GM19099 (cell line): ENCODE data around the gene PKD1.

Source experiments
- POLR2A ChIP-seq: IDR thresholded peaks from 3 replicates; pipeline ENCODE4 v1.6.1; 2011; ENCODE audit warnings: low read depth; ENCODE audit not compliant: insufficient read length; ENCODE audit errors: extremely low read depth

The PKD1 gene

GRCh38 chr16:2159175-2159838 is 23.6 kb upstream of the PKD1 start:
- no peak for TF ChIP-seq POLR2A

DNA sequence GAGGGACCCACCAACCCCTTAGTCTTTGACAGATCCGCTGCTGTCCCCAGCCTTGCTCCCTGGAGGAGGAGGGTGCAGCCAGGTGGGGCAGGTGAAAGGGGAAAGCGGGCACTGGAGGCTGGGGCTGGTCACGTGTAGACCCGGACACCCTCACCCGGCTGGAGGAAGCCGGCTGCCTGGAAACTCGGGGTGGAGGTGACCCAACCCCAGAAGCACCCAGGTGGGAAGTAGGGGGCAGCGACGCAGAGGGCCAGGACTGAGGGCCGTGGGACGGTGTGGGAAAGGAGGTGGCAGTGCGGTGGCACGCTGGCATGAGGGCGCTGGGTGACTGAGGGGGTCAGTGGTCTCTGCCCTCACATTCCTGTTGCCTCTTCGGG is 22.6 kb upstream of the PKD1 start:
- no peak for TF ChIP-seq POLR2A

DNA sequence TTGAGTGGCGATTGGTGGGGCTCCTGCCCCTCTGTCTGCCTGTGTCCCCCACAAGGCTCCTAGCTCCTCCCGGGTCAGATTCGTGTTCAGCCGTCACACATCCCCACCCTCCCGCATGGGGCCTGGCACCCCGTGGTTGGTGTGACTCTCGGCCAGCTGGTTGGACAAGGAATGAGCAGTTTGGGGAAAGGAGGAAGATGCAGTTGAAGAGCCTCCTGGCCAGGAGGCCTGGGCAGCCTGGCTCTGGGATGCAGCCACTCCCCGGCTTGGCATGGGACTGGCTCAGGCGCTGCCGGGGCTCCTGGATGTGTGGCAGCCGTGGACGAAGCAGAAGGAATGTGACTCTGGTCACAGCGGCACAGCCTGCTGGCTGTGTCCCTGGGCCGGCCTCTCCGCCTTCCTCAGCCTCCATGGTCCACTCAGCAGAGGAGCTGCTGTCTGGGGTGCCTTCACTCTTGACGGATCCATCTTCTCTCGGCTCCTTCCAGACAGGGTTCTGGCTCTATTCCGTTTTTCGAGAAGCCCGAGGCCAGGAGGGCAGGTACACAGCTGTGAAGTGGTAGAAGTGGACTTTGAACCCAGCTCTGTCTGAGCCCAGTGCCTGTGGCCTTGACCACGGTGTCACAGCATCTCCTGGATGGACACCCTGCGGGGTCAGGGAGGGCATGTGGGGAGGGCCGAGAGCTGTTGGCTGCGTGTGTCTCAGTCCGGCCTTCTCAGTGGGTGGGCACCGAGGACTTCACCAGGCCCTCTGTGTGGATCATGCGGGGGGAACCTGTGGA is 22.0 kb upstream of the PKD1 start:
- no peak for TF ChIP-seq POLR2A

DNA sequence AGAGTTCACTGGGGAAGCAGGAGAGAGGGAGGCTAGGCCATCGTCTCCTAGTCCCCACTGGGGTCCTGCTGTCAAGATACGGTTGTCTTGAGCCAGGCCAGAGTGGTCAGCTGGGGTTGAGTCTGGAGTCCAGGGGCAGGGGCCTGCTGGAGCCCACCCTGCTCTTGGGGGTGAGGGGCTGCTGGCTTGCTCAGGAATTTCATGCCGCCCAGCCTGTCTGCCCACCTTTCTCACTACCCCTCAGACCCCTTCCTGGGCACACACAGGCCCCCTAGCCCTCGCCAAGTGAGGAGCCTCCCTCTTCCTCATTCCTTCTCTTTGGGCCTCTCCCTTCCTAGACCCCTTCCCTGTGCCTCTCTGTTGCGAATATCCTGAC is 21.1 kb upstream of the PKD1 start:
- TF ChIP-seq POLR2A: no peak

- TF ChIP-seq POLR2A: no peak
Measured at GRCh38 chr16:2155977-2156848, 20.5 kb upstream of the PKD1 start.

DNA sequence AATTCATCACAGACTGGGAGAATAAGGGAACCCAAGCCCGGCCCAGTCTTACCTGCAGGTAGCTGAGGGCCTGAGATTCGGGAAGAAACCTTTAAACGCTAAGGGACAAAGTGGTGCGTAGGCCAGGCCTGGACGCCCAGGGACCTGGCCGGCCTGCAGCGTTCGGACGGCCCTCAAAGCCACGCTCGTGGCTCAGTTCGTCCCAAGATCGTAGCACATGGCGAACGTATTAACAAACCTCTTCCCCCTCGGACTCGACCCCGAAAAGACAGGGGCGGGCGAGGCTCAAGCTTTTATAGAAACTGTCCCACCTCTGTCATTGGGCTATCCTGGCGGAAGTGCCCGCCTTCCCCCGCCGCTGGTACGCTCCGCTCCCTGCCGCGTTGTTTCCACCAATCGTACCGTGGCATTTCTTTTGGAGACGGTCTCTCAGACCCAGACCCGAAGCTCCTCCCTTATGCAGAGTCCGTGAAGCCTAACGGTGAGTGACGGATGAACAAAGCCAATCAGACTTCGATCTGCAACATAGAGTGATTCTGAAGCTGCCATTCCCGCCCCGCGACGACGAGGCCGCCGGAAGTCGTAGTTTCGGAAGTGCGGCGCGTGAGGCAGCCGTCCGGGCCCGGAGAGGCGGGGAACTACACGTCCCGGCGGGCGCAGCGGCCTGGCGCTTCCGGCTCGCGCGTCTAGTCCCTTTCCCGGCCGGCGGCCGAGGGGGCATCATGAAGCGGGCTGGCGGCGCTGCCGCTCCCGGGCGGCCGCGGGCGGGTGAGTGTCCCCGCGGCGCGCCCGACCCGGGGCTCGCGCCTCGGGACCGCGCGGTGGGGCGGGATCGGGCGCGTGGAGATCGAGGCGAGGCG is 19.6 kb upstream of the PKD1 start, which contains the start of gene TRAF7:
Gene TRAF7 (plus strand): TSS at position 692 of the 860 bp plus-strand sequence. CDS start 8,139 bp downstream, outside the sequence.
- TF ChIP-seq POLR2A: peak; percentile 100

DNA sequence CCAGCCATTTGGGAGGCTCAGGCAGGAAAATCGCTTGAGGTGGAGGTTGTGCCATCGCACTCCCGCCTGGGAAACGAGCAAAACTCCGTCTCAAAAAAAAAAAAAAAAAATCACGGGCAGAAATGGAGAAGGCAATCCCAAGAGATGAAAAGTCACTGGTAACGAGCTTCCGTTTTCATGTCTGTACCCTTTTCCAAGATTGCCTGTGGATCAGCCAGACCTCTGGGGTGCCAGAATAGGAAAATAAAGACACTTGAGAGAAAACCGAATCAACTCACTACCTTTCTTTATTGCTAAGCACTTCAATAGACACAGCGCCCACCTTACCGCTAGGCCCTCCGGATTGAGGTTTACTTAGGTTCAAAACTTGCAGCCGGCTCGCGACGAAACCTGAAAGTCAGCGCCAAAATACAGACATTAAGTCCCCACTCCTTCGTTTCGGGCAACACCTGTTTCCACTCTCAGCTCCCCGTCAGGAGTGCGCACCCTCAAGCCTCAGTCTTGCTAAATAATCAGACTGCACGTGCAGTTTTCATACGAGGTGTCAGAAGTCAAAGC is 18.9 kb upstream of the PKD1 start:
- TF ChIP-seq POLR2A: no peak

- TF ChIP-seq POLR2A: peak; percentile 63
Measured at GRCh38 chr16:2152695-2153506, 17.2 kb upstream of the PKD1 start.

DNA sequence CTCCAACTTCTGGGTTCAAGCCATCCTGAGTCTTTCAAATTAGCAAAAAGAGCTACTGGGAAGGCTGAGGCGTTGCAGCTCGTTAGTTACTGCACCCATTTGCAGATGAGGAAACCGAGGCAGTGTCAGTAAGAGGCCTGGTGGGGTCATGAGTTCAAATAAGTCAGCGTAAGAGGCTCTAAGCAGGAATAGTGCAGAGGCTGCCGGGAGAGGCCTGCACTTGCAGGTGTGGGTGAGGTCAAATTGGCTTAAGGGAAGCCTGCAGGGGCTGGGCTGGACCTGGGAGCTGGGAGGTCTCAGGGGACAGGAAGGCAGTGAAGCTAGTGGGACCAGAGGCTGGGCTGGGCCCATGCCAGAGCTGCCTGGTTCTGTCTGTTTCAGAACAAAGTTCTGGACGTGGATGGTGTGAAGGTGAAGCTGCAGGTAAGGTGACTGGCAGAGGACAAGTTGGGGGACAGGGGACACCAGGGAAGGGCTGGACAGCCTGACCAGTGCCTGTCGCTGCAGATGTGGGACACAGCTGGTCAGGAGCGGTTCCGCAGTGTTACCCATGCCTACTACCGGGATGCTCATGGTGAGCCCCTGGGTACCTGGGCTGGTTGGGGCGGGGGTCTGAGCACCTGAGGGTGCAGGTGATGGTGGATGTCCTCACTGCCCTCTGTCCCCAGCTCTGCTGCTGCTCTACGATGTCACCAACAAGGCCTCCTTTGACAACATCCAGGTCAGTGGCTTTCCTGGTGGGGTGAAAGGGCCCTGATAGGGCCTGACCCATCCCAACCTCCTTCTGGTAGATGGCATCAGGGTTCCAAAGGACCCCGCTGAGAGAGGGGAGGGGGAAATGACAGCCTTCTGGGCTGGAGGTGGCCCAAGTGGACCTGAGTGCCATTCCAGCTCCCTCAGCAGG is 15.7 kb upstream of the PKD1 start:
- peak; percentile 55 for TF ChIP-seq POLR2A

- TF ChIP-seq POLR2A: peak; percentile 30
Measured at GRCh38 chr16:2150418-2151187, 14.9 kb upstream of the PKD1 start.

DNA sequence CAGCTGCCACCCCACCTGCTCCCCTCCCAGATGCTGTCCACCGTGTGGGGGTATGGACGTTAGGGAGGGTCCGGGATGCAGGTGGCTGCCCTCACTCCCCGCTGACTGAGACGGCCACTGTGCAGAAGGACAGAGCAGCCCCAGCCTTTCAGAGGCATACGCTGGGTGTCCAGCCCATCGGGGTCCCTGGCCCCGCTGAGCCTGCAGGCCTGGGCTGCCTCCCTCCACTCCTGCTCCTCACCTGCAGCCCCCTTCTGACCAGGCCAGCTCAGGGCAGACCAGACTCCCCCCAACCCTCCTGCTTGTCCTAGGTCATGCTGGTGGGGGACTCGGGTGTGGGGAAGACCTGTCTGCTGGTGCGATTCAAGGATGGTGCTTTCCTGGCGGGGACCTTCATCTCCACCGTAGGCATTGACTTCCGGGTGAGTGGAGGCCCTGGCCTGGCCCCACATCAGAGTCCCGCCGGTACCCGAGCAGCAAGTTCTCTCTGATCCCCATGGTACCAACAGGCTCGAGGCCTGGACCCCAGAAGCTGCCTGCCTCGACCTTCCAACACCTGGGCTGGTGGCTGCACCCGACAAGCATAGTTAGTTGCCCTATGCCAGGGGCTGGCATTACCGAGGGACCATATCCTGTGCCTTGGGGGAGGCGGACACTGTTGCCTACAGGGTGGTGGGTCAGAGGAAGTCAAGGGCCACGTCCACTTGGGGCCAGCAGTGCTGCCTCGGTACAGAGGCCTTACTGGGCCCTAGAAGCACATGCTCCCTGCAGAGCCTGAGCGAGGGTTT is 14.1 kb upstream of the PKD1 start:
- peak; percentile 5 for TF ChIP-seq POLR2A
